GM12892 (cell line): ENCODE data around the gene SVIL.

Source experiments
- POLR2A ChIP-seq: IDR thresholded peaks from 2 replicates; pipeline ENCODE4 v1.6.1; 2011; ENCODE audit warnings: low read depth, low read length, control low read depth
- POLR2AphosphoS5 ChIP-seq: IDR thresholded peaks from 2 replicates; pipeline ENCODE4 v1.6.1; 2011; ENCODE audit warnings: low read depth, low read length, control low read depth
- TAF1 ChIP-seq: IDR thresholded peaks from 2 replicates; pipeline ENCODE4 v1.6.1; 2011; ENCODE audit warnings: low read depth, mild to moderate bottlenecking, control low read depth, low read length, borderline replicate concordance

DNA sequence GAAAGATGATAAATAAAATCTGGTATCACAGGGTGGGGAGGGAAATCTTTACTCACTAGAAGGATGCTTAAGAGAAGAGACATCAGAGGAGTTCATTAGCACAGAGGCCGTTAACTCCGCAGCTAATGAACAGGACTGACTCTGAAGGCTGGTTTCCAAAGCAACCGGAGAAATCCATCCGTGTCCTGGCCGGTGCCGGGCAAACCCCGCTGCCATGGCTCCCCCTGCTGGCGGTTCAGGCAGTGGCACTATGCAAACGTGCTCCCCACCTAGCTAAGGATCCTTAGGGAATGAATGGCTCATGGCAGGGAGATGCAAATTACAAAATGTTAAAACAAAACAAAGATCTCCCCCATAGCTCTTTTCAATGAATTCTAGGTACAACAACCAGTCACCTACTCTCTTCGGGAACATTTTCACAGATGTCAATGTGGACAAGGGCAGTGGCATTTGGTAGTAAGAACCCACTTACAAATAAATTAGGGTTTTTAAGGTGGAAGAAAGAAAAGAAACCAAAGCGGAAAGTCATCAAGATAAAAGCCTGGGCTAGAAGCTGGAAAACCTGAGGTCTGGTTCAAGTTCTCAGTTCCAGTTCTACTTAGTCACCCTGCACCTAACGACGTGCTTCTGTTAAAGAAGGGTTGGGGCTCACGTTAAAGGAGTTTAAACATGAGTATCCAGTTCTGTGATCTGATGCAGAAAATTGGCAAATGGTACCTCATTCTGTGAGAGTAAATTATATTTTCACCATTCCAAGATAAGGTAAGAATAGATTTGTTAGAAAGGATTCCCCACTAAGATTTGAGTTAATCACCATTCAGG lies 138.2 kb downstream of the SVIL start:
- TF ChIP-seq POLR2A (no peak), TAF1 (no peak), POLR2AphosphoS5 (no peak)
